DMS 273 (cell line): Measurements from ENCODE around the gene USP33.
"Not testable (repeated sequence)": the region's sequence is repeated elsewhere in the genome, so short reads cannot be mapped to it uniquely, and the experiment has no call there.

Experiments used
- DNase-seq: peaks from one replicate; lab custom pipeline; 2025; ENCODE audit not compliant: unreplicated experiment; lab: John Stamatoyannopoulos, UW

USP33 gene

GRCh38 chr1:77741316-77741715 lies 18.3 kb downstream of the USP33 start:
- no peak for DNase-seq

- no peak for DNase-seq
Measured at GRCh38 chr1:77739235-77739634, 20.4 kb downstream of the USP33 start.

GRCh38 chr1:77732090-77732489 lies 27.6 kb downstream of the USP33 start:
- DNase-seq, result no peak

- no peak for DNase-seq
Measured at GRCh38 chr1:77725706-77726105, 33.9 kb downstream of the USP33 start.

- DNase-seq, result no peak
Measured at GRCh38 chr1:77718181-77718580, 41.5 kb downstream of the USP33 start.

- DNase-seq, result no peak
Measured at GRCh38 chr1:77716065-77716464, 43.6 kb downstream of the USP33 start.

GRCh38 chr1:77709727-77710126 lies 49.9 kb downstream of the USP33 start:
- DNase-seq, result no peak

GRCh38 chr1:77706321-77706720 lies 53.3 kb downstream of the USP33 start:
- no peak for DNase-seq

- no peak for DNase-seq
Measured at GRCh38 chr1:77704736-77705135, 54.9 kb downstream of the USP33 start.

GRCh38 chr1:77699673-77700072 lies 60.0 kb downstream of the USP33 start:
- DNase-seq, result not testable (repeated sequence)

- DNase-seq, result no peak
Measured at GRCh38 chr1:77697441-77697840, 62.2 kb downstream of the USP33 start.

GRCh38 chr1:77688939-77689338 lies 70.7 kb downstream of the USP33 start:
- no peak for DNase-seq

GRCh38 chr1:77687519-77687906 lies 72.1 kb downstream of the USP33 start:
- no peak for DNase-seq

- DNase-seq, result peak; percentile 48
Measured at GRCh38 chr1:77686796-77687518, 72.7 kb downstream of the USP33 start.

GRCh38 chr1:77683160-77684148 lies 76.2 kb downstream of the USP33 start:
- peak; percentile 98 for DNase-seq

GRCh38 chr1:77682460-77683159 lies 77.0 kb downstream of the USP33 start, which contains the start of gene ZZZ3:
ZZZ3 (minus strand) TSS chr1:77682658; CDS start chr1:77633354, 49,304 bp downstream.
- peak; percentile 97 for DNase-seq

GRCh38 chr1:77680173-77680572 lies 79.5 kb downstream of the USP33 start:
- no peak for DNase-seq

- DNase-seq, result no peak
Measured at GRCh38 chr1:77678660-77679610, 80.7 kb downstream of the USP33 start.

GRCh38 chr1:77674807-77675206 lies 84.8 kb downstream of the USP33 start:
- DNase-seq, result not testable (repeated sequence)

GRCh38 chr1:77673716-77674355 lies 85.8 kb downstream of the USP33 start:
- no peak for DNase-seq
